Renal cortical epithelial cell (primary cell): ENCODE measurements around the gene CAMK2G. TPM values are rescaled to one million over a fixed set of nuclear protein-coding genes. Genes with fewer than 3 reads are reported as not detected.

Experiments used
- DNase-seq: peaks from one replicate; pipeline ENCODE4 v3.0.0-alpha.2; 2011; ENCODE audit warnings: low read depth
- total RNA-seq: library from RNA; depleted of rRNA; stranded (reverse); fragments of >200 nt; gene quantifications from 2 replicates; pipeline ENCODE4 v1.2.3, GENCODE V29; 2014

CAMK2G gene
- total RNA-seq, 1 donor from 2014 or later: 21.1 TPM

DNA sequence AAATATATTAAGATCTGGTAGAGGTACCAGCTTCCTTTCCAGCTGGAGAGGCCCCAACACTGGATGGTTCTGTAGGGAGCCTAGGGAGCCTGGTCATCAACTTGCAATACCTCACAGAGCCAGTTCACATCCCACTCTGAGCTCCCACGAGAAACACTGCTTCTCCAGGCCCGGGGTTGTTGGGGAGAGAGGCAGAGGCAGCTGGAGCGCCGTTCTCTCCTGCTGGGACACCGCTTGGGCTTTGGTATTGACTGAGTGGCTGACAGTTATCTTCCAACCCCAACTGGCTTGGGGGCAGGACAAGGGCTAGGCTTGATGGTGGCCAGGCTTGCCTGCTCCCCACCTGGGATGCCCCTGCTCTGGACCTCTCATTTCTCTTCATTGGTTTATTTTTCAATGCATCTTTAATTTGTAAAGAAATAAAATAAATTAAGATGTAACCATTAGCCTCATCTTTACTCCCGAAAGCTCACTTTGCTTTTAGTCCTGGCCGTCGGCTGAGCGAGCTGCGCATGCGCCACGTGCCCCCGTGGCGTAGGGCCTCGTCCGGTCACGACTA lies 102.6 kb downstream of the CAMK2G start:
- peak; percentile 44 for DNase-seq

DNA sequence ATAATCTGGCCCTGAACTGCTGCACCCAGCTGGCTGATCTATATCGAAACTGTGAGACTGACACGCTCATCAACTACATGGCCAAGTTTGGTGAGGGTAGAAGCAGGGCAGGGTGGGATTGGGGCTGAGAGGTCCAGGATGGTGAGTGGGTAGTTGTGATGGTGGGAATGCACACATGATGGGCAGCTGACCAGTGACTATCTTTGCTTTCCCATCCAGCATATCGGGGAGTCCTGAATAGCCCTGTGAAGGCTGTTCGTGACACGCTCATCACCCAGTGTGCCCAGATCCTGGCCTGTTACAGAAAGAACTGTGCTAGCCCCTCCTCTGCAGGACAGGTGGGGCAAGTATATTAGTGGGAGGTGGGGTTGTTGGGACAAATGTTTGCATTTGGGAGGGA lies 105.0 kb downstream of the CAMK2G start:
- no peak for DNase-seq

DNA sequence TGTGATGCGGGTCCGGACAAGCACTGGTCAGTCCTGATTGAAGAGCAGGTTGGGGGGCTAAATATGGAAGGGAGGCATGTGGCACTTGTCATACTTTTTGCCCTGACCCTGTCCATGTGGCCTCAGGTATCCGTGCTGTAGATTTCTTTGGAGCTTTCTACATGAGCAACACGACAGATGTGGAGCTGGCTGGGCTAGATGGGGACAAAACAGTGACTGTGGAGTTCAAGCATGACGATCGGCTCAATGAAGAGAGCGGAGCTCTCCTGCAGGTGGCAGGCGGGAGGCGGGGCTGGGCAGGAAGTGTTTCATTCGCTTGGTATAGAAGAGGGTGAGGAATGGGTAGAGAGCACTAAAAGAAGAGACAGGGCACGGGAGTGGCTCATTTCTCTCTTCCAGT lies 105.5 kb downstream of the CAMK2G start:
- no peak for DNase-seq

DNA sequence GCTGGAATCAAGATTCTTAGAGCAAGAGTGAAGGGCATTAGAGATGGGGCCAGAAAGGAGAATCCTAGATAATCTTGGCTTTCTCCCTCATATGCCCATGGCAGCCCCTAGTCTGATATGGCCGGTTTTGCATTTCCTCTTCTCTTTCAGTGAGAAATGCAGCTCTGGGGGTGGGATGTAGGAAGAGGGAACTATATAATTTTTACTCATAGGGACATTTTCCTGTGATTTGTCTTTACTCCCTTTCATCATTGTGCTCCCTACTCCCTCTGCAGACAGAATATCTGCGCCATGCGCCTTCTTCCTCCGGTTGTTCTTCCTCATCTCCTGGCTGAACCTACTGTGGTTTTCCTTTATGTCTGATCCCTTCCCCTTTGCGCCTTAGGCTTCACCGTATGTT lies 109.3 kb downstream of the CAMK2G start:
- DNase-seq: no peak

DNA sequence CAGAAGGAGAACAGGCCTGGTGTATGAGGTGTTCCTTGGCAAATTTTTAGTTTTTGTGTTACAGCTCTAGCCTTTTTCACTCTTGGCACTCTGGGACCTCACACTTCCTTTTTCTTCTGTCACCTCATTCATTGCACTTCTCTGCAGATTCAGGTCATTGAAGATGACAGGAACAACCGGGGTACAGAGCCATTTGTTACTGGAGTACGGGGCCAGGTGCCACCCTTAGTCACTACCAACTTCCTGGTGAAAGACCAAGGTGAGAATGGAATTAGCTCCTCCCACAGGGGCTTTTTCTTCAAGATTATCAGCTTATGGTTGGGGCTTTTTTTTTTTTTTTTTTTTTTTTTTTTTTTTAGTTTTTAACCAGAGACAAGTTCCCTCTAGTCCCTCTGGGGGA lies 111.0 kb downstream of the CAMK2G start:
- no peak for DNase-seq

DNA sequence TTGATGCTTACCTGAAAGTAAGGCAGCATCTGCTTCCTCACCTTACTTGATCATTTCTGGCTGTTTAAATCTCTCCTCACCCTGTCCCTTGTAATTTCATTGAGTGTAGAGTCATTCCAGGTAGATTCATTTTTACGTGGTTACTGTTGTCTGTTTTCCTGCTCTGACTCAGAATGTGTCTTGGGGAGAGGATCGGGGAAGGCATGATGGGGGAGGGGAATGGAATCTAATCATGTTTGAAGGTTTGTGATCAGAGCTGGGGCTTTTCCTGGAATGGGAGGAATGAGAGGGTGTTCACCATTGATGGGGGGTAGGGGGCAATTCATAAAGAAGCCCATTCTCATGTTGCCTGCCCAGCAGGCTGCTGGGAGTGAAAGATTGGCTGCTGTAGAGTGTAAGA lies 111.4 kb downstream of the CAMK2G start:
- peak; percentile 64 for DNase-seq

Other genes with a start within 250 kb of the CAMK2G start
- gene MYOZ1, start 233.1 kb downstream of the CAMK2G start, total RNA-seq: 0.87 and 1.0 TPM in 2 replicates
- gene SYNPO2L, start 218.5 kb downstream of the CAMK2G start, total RNA-seq: not detected in 2 replicates
- gene AGAP5, start 176.4 kb downstream of the CAMK2G start, total RNA-seq: 1.0 and 3.4 TPM in 2 replicates
- gene SEC24C, start 130.2 kb downstream of the CAMK2G start, total RNA-seq: 55.6 and 84.6 TPM in 2 replicates
- gene CHCHD1, start 92.5 kb downstream of the CAMK2G start, total RNA-seq: 13.1 and 21.4 TPM in 2 replicates
- gene ZSWIM8, start 88.9 kb downstream of the CAMK2G start, total RNA-seq: 37.5 and 66.9 TPM in 2 replicates
- 4.5 and 14.1 TPM in 2 replicates for gene NDST2, start 63.0 kb downstream of the CAMK2G start, total RNA-seq
- gene PLAU, start 36.6 kb upstream of the CAMK2G start, total RNA-seq: 238 and 1,509 TPM in 2 replicates
- gene VCL, start 123.6 kb upstream of the CAMK2G start, total RNA-seq: 258 and 313 TPM in 2 replicates